ENCODE results near the gene MEGF6. TPM values are rescaled to one million over a fixed set of nuclear protein-coding genes. Genes with fewer than 3 reads are reported as not detected.

Gene MEGF6
- total and polyA plus RNA-seq, 2 donors (not counting 3 experiments of a cell fraction or from before 2014, with no cell fraction given) = 22.5 to 63.7 TPM

DNA sequence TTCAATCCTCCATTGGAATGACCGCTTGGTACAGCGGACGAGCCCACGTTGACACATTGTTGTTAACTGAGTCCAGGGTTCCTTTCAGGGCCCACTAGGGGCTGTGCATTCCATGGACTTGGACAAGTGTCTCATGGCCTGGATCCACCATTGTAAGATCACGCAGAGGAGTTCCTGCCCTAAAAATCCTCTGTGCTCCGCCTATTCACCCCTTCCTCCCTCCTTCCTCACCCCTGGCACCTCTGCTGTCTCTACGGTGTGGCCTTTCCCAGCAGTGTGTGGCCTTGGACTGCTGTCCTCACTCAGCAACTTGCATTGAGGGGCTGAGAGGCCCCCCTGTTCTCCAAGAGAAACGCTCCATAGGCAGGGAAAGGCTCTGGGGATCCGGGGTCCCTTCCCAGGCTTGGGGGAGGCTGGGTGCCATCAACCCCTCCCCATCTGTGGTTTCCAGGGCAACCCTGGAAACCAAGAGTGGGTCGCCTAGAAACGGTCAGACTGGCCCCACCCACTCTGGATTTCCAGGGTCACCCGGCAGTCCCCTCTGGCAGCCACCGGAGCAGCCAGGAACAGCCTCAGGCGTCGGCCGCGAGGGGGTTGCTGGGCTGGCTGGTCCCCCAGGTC lies 50.9 kb downstream of the MEGF6 start:
- no peaks in the 10 kb centered on the region for H3K9me1 ChIP-seq (replicated peaks; ENCODE audit: control insufficient read depth, extremely low read depth, insufficient read depth, low read length)
- no peak overlapping the region for H3K4me3 ChIP-seq (replicated peaks in 1 of 3; ENCODE audit: insufficient read depth in 1 of 3, low read depth in 1 of 3, low read length in 3 of 3)
- CTCF ChIA-PET = interaction anchor here (1.0 kb wide), 1 partner anchor 58 kb away, joined by 3 read pairs; no protein-coding TSS in a partner anchor
- H3K79me2 ChIP-seq (ENCODE audit: control insufficient read depth, insufficient read depth, low read length) = no peaks in the 10 kb centered on the region
- H4K20me1 ChIP-seq (replicated peaks; ENCODE audit: control insufficient read depth, extremely low read depth, insufficient read depth, low read length) = no peaks in the 10 kb centered on the region
- intact Hi-C loops (cut with micrococcal nuclease) (loop anchor here (1.0 kb wide), 1 partner anchor 69 kb away; no protein-coding TSS in a partner anchor), dilution Hi-C loops (cut with MboI; ENCODE audit: extremely low pct_ligation_motif_present, low sequenced_read_pairs) (no loop called here)
- no peak for DNase-seq (ENCODE audit: low read depth, low spot score)
- POLR2A ChIA-PET = no interaction called here
- no peaks in the 10 kb centered on the region for H3K36me3 ChIP-seq (ENCODE audit: control insufficient read depth in 2 of 2, extremely low read depth in 1 of 2, insufficient read depth in 2 of 2, low read length in 2 of 2)
- H3K9me3 ChIP-seq (replicated peaks; ENCODE audit: control insufficient read depth, insufficient read depth, low read length) = no peaks in the 10 kb centered on the region
- FAIRE-seq = no peak
- no peak overlapping the region for H2AFZ ChIP-seq (ENCODE audit: low read depth, low read length)
- no TSS peak for BruUV-seq (replicated peaks)
- no peak overlapping the region for H3K9ac ChIP-seq (replicated peaks; ENCODE audit: extremely low read depth, insufficient read depth, low read length)
- H3K4me1 ChIP-seq (ENCODE audit: control insufficient read depth, extremely low read depth, insufficient read depth, low read length) = no peaks in the 10 kb centered on the region
- TF ChIP-seq POLR2AphosphoS5 (IDR thresholded peaks at IDR 0.05; ENCODE audit: insufficient read depth, low read depth, low read length) = no peak
- TF ChIP-seq FOS (IDR thresholded peaks at IDR 0.05; ENCODE audit: borderline replicate concordance, insufficient read depth, low read length) = no peak
- no peak for TF ChIP-seq JUN (IDR thresholded peaks at IDR 0.05; ENCODE audit: borderline replicate concordance, insufficient read depth, insufficient read length, low read depth)
- no peak overlapping the region for H3K4me2 ChIP-seq (ENCODE audit: insufficient read depth, low read length)
- H3K27ac ChIP-seq (ENCODE audit: insufficient read depth, low read depth, low read length) = no peak overlapping the region
- H3K27me3 ChIP-seq (ENCODE audit: control insufficient read depth in 2 of 2, insufficient read depth in 2 of 2, low read length in 2 of 2) = no peaks in the 10 kb centered on the region

DNA sequence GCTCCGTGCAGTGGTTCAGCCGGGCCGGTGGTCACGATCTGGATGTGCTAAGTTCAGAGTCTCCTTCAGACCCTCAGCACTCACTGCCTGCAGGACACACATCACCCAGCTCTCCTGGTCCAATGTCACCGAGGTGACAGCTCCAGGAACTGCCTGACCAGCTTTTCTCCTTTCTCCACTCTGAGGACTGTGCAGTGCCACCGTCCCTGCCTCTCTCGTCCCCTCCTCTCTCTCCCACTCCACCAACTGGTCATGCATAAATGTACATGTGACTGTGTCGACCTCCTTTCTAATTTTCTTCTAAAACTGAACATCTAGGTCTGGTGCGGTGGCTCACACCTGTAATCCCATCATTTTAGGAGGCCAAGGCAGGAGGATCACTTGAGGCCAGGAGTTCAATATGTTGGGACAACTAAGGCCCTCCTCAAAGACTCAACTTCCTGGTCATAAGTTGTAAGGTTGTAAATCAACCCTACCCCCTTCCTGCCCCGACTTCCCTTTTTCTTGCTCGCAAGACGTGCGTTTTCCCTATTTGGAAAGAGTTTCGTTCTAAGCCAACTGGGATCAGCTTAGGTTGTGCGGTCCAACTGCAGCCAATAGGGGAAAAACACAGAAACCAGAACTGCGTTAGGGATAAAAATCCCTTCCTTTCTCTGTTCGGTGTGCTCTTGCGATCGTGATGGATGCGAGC lies 53.1 kb downstream of the MEGF6 start:
- dilution Hi-C loops (cut with MboI; ENCODE audit: extremely low pct_ligation_motif_present, low sequenced_read_pairs) = no loop called here
- Histone ChIP-seq H3K9me3 (replicated peaks; ENCODE audit: control insufficient read depth, insufficient read depth, low read length) (no peaks in the 10 kb centered on the region), H3K36me3 (ENCODE audit: control insufficient read depth in 2 of 2, extremely low read depth in 1 of 2, insufficient read depth in 2 of 2, low read length in 2 of 2) (no peaks in the 10 kb centered on the region), H4K20me1 (replicated peaks; ENCODE audit: control insufficient read depth, extremely low read depth, insufficient read depth, low read length) (no peaks in the 10 kb centered on the region), H3K4me3 (replicated peaks in 1 of 3; ENCODE audit: insufficient read depth in 1 of 3, low read depth in 1 of 3, low read length in 3 of 3) (no peak overlapping the region), H3K27ac (ENCODE audit: insufficient read depth, low read depth, low read length) (no peak overlapping the region), H3K4me2 (ENCODE audit: insufficient read depth, low read length) (no peak overlapping the region), H3K9ac (replicated peaks; ENCODE audit: extremely low read depth, insufficient read depth, low read length) (no peak overlapping the region), H3K79me2 (ENCODE audit: control insufficient read depth, insufficient read depth, low read length) (no peaks in the 10 kb centered on the region), H3K4me1 (ENCODE audit: control insufficient read depth, extremely low read depth, insufficient read depth, low read length) (no peaks in the 10 kb centered on the region), H3K27me3 (ENCODE audit: control insufficient read depth in 2 of 2, insufficient read depth in 2 of 2, low read length in 2 of 2) (no peaks in the 10 kb centered on the region), H2AFZ (ENCODE audit: low read depth, low read length) (no peak overlapping the region), H3K9me1 (replicated peaks; ENCODE audit: control insufficient read depth, extremely low read depth, insufficient read depth, low read length) (no peaks in the 10 kb centered on the region)
- FAIRE-seq (no peak), DNase-seq (ENCODE audit: low read depth, low spot score) (no peak)
- ChIA-PET POLR2A (no interaction called here), CTCF (interaction anchor here (1.5 kb wide), 1 partner anchor 61 kb away, joined by 11 read pairs; no protein-coding TSS in a partner anchor)
- TF ChIP-seq MYC (IDR thresholded peaks at IDR 0.05; ENCODE audit: low read depth, low read length) (no peak), POLR2AphosphoS5 (IDR thresholded peaks at IDR 0.05; ENCODE audit: insufficient read depth, low read depth, low read length) (no peak), POLR2A (IDR thresholded peaks at IDR 0.05; ENCODE audit: low read depth, low read length) (no peak), FOS (IDR thresholded peaks at IDR 0.05; ENCODE audit: borderline replicate concordance, insufficient read depth, low read length) (no peak), JUN (IDR thresholded peaks at IDR 0.05; ENCODE audit: borderline replicate concordance, insufficient read depth, insufficient read length, low read depth) (no peak), EZH2 (IDR thresholded peaks at IDR 0.05; ENCODE audit: borderline replicate concordance, low read depth, low read length, severe bottlenecking) (no peak), GATA2 (IDR thresholded peaks at IDR 0.05; ENCODE audit: insufficient read depth, insufficient read length, low read depth, low read length) (no peak)
- TF ChIP-seq, protein P1, sequence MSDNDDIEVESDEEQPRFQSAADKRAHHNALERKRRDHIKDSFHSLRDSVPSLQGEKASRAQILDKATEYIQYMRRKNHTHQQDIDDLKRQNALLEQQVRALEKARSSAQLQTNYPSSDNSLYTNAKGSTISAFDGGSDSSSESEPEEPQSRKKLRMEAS (IDR thresholded peaks at IDR 0.05; ENCODE audit: insufficient read depth, insufficient read length) = no peak
- TF ChIP-seq, protein P2, sequence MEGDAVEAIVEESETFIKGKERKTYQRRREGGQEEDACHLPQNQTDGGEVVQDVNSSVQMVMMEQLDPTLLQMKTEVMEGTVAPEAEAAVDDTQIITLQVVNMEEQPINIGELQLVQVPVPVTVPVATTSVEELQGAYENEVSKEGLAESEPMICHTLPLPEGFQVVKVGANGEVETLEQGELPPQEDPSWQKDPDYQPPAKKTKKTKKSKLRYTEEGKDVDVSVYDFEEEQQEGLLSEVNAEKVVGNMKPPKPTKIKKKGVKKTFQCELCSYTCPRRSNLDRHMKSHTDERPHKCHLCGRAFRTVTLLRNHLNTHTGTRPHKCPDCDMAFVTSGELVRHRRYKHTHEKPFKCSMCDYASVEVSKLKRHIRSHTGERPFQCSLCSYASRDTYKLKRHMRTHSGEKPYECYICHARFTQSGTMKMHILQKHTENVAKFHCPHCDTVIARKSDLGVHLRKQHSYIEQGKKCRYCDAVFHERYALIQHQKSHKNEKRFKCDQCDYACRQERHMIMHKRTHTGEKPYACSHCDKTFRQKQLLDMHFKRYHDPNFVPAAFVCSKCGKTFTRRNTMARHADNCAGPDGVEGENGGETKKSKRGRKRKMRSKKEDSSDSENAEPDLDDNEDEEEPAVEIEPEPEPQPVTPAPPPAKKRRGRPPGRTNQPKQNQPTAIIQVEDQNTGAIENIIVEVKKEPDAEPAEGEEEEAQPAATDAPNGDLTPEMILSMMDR (IDR thresholded peaks at IDR 0.05; ENCODE audit: extremely low read depth in 1 of 2, insufficient read depth in 1 of 2, low read depth in 1 of 2, low read length in 2 of 2) = no peak
- intact Hi-C loops (cut with micrococcal nuclease) = no loop called here
- BruUV-seq (replicated peaks) = no TSS peak

Data from endothelial cell of umbilical vein (primary cell).